K562 (cell line): ENCODE data around the gene NENF. TPM values are rescaled to one million over a fixed set of nuclear protein-coding genes. Genes with fewer than 3 reads are reported as not detected.

Experiments used
- ARID1B ChIP-seq: fragments of 450-650 bp; IDR thresholded peaks from 2 replicates; pipeline ENCODE4 v1.6.1; 2016; ENCODE audit warnings: antibody characterized with exemption, mild to moderate bottlenecking, inconsistent platforms
- CAMTA2 ChIP-seq: fragments of 250-450 bp; sonication (Bioruptor Pico); conservative IDR thresholded peaks from 2 replicates; pipeline ENCODE4 v1.5.1; 2022
- FOXJ3 ChIP-seq: sonication (generic); formaldehyde crosslinking; IDR thresholded peaks from 2 replicates; pipeline ENCODE4 v1.4.0; 2020; ENCODE audit warnings: mild to moderate bottlenecking, missing genetic modification reagents
- KDM5B ChIP-seq: fragments of 200-600 bp; sonication (generic); IDR thresholded peaks from 2 replicates; pipeline ENCODE4 v1.6.1; 2012; ENCODE audit warnings: low read depth, mild to moderate bottlenecking, moderate library complexity, low read length, control low read depth, inconsistent platforms; ENCODE audit not compliant: insufficient replicate concordance
- MAFK ChIP-seq: IDR thresholded peaks from 2 replicates; pipeline ENCODE4 v1.6.1; 2011; ENCODE audit warnings: low read length, improper control_type of control experiment
- RBFOX2 ChIP-seq: fragments of 200-400 bp; formaldehyde crosslinking; IDR thresholded peaks from 2 replicates; pipeline ENCODE4 v1.6.1; 2017; ENCODE audit warnings: low read depth, mild to moderate bottlenecking, low read length, moderate library complexity
- ZNF121 ChIP-seq: sonication (generic); formaldehyde crosslinking; conservative IDR thresholded peaks from 2 replicates; pipeline ENCODE4 v1.8.0; 2022; ENCODE audit warnings: missing genetic modification reagents
- ZNF175 ChIP-seq: fragments of 200-800 bp; sonication (Bioruptor generic); IDR thresholded peaks from 2 replicates; pipeline ENCODE4 v1.6.1; 2016; ENCODE audit warnings: low read depth, mild to moderate bottlenecking, missing genetic modification characterization, missing compliant biosample characterization
- polyA plus RNA-seq, 8 experiments: library from polyadenylated mRNA; depleted of rRNA in 4 of 8; stranded (reverse) in 5 of 8; unstranded in 3 of 8; fragments of >200 nt; fragmentation: Nextera tagmentation in 2 of 8; fragmentation: Illumina TruSeq in 1 of 8; extraction: Ambion mirVana in 2 of 8; extraction: Trizol in 1 of 8; gene quantifications; 2 replicates each; pipeline versions ENCODE4 v1.2.1 to v1.2.3, GENCODE V29; 2011 to 2014; ENCODE audit warnings: inconsistent platforms in 1 of 8, missing spikeins in 1 of 8
- total RNA-seq, 7 experiments: library from RNA; depleted of rRNA in 6 of 7; stranded (reverse); fragments of >200 nt in 6 of 7; fragmentation: Illumina TruSeq in 2 of 7; extraction: Trizol in 2 of 7; gene quantifications; 2 replicates each; pipeline versions ENCODE4 v1.2.1 to v1.2.3, GENCODE V29; 2011 to 2021; ENCODE audit warnings: low replicate concordance in 1 of 7
- TF ChIP-seq, protein P1 (sequence below): fragments of 200-400 bp; formaldehyde crosslinking; IDR thresholded peaks from 2 replicates; pipeline ENCODE4 v1.6.1; 2017; ENCODE audit warnings: mild to moderate bottlenecking, low read depth, low read length, moderate library complexity
- TF ChIP-seq, protein P2 (sequence below), 2 experiments: fragments of 450-650 bp in 1 of 2; sonication (generic) in 1 of 2; formaldehyde crosslinking in 1 of 2; IDR thresholded peaks in 1 of 2; conservative IDR thresholded peaks in 1 of 2; 2 replicates each; pipeline versions ENCODE4 v1.6.1 to v1.8.1; 2016 to 2023; ENCODE audit warnings: mild to moderate bottlenecking in 2 of 2, moderate library complexity in 2 of 2, inconsistent platforms in 1 of 2, missing genetic modification reagents in 1 of 2
- TF ChIP-seq, protein P3 (sequence below): fragments of 250-450 bp; sonication (Bioruptor Pico); IDR thresholded peaks from 2 replicates; pipeline ENCODE4 v1.4.0; 2020; ENCODE audit warnings: mild to moderate bottlenecking, moderate library complexity, borderline replicate concordance
- TF ChIP-seq, protein P4 (sequence below): fragments of 250-450 bp; sonication (Bioruptor Pico); IDR thresholded peaks from 2 replicates; pipeline ENCODE4 v1.8.0; 2022; ENCODE audit warnings: inconsistent platforms
- TF ChIP-seq, protein P5 (sequence below), 2 experiments: fragments of 450-650 bp; IDR thresholded peaks; 2 replicates each; pipeline ENCODE4 v1.6.1; 2018; ENCODE audit warnings: mild to moderate bottlenecking in 2 of 2, low read depth in 1 of 2; ENCODE audit not compliant: partially characterized antibody in 2 of 2

NENF gene
- total and polyA plus RNA-seq, 9 of the 15 experiments (the other 6 are each of a cell fraction or from before 2014, with no cell fraction given) = 6.1 to 100 (median 72.8) TPM

DNA sequence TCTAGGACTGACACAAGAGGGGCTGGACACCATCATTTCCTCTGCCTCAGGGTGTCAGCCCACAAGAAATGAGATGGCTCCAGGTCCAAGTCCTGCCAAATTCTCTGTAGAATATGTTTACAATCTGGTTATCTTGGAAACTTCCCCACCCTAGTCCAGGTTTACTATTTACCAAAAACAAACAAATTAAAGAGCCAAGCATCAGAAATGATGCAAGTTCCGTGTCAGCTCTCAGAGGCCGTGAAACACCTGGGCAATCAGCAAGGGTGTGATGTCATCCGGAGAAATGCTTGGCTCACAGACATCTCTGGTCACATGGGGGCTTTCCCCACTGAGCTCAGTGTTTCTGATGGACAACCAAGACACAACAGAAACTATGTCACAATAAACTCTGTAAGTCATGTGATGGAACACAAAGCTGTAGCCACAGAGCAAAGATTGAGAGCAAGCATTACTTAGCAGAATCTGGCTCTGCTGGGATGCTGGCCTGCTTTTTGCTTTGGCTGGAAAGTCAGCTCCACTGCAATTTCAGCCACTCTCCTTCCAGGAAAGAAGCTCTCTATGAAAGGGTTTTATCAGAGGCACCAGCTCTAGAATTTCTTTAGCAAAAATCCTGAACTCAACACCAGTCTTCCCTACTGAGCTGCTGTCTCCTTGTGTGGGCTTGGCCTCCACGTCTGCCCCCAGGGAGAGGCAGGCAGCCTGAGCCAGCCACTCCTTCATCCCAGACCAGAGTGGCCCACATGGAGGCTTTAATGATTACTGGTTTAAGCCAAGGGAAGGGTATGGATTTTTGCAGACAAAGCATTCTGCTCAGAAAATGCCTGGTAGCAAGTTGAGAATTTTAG, 55.9 kb downstream of the NENF start (continued):
- TF ChIP-seq, protein P1, sequence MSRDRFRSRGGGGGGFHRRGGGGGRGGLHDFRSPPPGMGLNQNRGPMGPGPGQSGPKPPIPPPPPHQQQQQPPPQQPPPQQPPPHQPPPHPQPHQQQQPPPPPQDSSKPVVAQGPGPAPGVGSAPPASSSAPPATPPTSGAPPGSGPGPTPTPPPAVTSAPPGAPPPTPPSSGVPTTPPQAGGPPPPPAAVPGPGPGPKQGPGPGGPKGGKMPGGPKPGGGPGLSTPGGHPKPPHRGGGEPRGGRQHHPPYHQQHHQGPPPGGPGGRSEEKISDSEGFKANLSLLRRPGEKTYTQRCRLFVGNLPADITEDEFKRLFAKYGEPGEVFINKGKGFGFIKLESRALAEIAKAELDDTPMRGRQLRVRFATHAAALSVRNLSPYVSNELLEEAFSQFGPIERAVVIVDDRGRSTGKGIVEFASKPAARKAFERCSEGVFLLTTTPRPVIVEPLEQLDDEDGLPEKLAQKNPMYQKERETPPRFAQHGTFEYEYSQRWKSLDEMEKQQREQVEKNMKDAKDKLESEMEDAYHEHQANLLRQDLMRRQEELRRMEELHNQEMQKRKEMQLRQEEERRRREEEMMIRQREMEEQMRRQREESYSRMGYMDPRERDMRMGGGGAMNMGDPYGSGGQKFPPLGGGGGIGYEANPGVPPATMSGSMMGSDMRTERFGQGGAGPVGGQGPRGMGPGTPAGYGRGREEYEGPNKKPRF = no peak
- no peak for TF ChIP-seq KDM5B
- TF ChIP-seq ZNF175 (CRISPR knock-in tag) = peak; percentile 85
- TF ChIP-seq, protein P2, sequence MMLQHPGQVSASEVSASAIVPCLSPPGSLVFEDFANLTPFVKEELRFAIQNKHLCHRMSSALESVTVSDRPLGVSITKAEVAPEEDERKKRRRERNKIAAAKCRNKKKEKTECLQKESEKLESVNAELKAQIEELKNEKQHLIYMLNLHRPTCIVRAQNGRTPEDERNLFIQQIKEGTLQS (IDR thresholded peaks at IDR 0.05) = peak; percentile 99
- TF ChIP-seq, protein P2 (CRISPR knock-in tag; conservative IDR thresholded peaks at IDR 0.05) = peak; percentile 87
- TF ChIP-seq FOXJ3 (CRISPR knock-in tag) = no peak
- TF ChIP-seq ZNF121 = no peak
- TF ChIP-seq ARID1B = peak; percentile 67; the same call in 1 of the 2 replicates
- TF ChIP-seq, protein P3, sequence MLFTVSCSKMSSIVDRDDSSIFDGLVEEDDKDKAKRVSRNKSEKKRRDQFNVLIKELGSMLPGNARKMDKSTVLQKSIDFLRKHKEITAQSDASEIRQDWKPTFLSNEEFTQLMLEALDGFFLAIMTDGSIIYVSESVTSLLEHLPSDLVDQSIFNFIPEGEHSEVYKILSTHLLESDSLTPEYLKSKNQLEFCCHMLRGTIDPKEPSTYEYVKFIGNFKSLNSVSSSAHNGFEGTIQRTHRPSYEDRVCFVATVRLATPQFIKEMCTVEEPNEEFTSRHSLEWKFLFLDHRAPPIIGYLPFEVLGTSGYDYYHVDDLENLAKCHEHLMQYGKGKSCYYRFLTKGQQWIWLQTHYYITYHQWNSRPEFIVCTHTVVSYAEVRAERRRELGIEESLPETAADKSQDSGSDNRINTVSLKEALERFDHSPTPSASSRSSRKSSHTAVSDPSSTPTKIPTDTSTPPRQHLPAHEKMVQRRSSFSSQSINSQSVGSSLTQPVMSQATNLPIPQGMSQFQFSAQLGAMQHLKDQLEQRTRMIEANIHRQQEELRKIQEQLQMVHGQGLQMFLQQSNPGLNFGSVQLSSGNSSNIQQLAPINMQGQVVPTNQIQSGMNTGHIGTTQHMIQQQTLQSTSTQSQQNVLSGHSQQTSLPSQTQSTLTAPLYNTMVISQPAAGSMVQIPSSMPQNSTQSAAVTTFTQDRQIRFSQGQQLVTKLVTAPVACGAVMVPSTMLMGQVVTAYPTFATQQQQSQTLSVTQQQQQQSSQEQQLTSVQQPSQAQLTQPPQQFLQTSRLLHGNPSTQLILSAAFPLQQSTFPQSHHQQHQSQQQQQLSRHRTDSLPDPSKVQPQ = no peak
- TF ChIP-seq, protein P4, sequence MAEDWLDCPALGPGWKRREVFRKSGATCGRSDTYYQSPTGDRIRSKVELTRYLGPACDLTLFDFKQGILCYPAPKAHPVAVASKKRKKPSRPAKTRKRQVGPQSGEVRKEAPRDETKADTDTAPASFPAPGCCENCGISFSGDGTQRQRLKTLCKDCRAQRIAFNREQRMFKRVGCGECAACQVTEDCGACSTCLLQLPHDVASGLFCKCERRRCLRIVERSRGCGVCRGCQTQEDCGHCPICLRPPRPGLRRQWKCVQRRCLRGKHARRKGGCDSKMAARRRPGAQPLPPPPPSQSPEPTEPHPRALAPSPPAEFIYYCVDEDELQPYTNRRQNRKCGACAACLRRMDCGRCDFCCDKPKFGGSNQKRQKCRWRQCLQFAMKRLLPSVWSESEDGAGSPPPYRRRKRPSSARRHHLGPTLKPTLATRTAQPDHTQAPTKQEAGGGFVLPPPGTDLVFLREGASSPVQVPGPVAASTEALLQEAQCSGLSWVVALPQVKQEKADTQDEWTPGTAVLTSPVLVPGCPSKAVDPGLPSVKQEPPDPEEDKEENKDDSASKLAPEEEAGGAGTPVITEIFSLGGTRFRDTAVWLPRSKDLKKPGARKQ (CRISPR knock-in tag) = no peak
- TF ChIP-seq MAFK = peak; percentile 59
- TF ChIP-seq, protein P5, sequence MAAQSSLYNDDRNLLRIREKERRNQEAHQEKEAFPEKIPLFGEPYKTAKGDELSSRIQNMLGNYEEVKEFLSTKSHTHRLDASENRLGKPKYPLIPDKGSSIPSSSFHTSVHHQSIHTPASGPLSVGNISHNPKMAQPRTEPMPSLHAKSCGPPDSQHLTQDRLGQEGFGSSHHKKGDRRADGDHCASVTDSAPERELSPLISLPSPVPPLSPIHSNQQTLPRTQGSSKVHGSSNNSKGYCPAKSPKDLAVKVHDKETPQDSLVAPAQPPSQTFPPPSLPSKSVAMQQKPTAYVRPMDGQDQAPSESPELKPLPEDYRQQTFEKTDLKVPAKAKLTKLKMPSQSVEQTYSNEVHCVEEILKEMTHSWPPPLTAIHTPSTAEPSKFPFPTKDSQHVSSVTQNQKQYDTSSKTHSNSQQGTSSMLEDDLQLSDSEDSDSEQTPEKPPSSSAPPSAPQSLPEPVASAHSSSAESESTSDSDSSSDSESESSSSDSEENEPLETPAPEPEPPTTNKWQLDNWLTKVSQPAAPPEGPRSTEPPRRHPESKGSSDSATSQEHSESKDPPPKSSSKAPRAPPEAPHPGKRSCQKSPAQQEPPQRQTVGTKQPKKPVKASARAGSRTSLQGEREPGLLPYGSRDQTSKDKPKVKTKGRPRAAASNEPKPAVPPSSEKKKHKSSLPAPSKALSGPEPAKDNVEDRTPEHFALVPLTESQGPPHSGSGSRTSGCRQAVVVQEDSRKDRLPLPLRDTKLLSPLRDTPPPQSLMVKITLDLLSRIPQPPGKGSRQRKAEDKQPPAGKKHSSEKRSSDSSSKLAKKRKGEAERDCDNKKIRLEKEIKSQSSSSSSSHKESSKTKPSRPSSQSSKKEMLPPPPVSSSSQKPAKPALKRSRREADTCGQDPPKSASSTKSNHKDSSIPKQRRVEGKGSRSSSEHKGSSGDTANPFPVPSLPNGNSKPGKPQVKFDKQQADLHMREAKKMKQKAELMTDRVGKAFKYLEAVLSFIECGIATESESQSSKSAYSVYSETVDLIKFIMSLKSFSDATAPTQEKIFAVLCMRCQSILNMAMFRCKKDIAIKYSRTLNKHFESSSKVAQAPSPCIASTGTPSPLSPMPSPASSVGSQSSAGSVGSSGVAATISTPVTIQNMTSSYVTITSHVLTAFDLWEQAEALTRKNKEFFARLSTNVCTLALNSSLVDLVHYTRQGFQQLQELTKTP (IDR thresholded peaks at IDR 0.05; ENCODE audit: low read depth in 1 of 2, partially characterized antibody in 2 of 2) = peak in 1 of 2 experiments; percentile 91
- TF ChIP-seq RBFOX2 = peak; percentile 36; the same call in 1 of the 2 replicates
- no peak for TF ChIP-seq CAMTA2 (CRISPR knock-in tag)
